A549 (cell line): ENCODE measurements around the gene TUBA4B.

Source experiments
- RAD21 ChIP-seq, 2 experiments: fragments of >200 bp in 1 of 2; sonication (Bioruptor Twin) in 1 of 2; formaldehyde crosslinking in 1 of 2; IDR thresholded peaks in 1 of 2; conservative IDR thresholded peaks in 1 of 2; 2 replicates in 1 of 2; 3 replicates in 1 of 2; pipeline ENCODE4 v1.6.1; 2012 to 2018; ENCODE audit warnings: inconsistent platforms in 1 of 2
- REST ChIP-seq: fragments of 200-600 bp; sonication (generic); IDR thresholded peaks from 2 replicates; pipeline ENCODE4 v1.6.1; 2016; ENCODE audit warnings: antibody characterized with exemption, mild to moderate bottlenecking, moderate library complexity

- no peak for TF ChIP-seq REST
- TF ChIP-seq RAD21 (conservative IDR thresholded peaks at IDR 0.05 in 1 of 2, IDR thresholded peaks at IDR 0.05 in 1 of 2), result no peak
Observed at GRCh38 chr2:219214141-219214540, 38.9 kb upstream of the TUBA4B start.
